Articular chondrocyte of knee joint (primary cell): ENCODE measurements around the gene CACNA1G. TPM values are rescaled to one million over a fixed set of nuclear protein-coding genes. Genes with fewer than 3 reads are reported as not detected.

ENCODE experiments used
- total RNA-seq: library from RNA; depleted of rRNA; stranded (reverse); fragments of >200 nt; gene quantifications from 2 replicates; pipeline ENCODE4 v1.2.3, GENCODE V29; 2012

CACNA1G gene
- total RNA-seq: 1.1 and 1.3 TPM in 2 replicates

DNA sequence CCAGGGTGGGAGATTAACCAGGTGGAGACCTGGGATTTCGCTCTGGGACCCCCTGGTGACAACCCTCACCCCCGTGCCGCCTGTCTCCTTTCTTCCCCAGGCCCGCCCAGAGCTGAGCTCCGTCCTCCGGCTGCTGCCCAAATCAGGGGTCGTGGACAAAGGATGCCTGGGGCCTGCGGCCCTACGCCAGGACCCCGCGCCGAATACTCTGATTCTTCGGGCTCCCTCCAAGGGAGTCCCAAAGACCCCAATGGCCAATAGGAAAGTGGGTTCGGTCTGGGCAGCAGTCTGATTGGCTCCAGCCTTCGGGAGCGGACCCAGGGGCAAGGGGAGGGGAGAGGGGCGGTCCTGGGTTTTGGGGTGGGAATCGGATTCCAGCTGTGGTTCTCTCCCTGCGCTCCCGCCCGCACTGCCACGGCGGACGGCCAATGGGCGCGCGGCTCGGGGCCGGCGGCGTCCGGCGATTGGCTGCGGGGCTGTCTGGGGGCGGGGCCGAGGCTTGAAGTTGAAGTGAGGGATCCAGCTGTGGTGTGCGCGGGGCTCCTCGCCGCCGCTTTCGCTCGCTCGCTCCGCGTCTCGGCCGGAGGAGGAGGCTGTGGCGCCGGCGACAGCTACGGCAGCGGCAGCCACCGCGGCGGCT, at the start of gene CACNA1G:
CACNA1G (plus strand) TSS at position 531 of the 640 bp plus-strand sequence. CDS start 745 bp downstream, outside the sequence.

DNA sequence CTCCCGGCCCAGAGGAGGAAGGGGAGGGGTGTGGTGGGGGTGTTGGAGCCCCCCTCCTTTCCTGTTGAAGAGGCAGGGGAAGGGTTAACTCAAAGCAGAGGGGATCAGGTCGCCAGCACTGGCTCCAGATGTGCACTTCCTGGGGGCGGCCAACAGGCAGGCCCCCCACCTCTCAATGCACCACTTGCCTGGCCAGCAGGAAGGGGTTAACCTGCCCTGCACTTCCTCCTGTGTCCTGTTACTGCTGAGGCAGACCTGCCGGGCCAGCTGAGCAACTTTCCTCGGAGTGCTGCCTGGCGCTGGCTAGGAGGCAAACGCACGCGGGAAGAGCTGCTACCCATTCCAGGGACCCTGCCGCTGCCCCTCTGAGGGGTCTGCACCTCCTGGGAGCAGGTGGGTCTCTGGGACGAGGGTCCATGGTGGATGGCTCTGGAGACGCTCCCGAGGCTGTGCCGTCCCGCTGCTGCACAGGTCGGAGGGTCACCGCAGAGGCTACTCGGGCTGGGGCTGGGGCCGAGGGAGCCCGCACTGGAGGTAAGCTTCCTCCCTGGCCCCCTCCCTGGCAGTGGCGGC, 28.0 kb upstream of the CACNA1G start, which contains the start of gene EPN3:
EPN3 (plus strand) TSS at position 284 of the 573 bp plus-strand sequence. CDS start 3,822 bp downstream, outside the sequence.

DNA sequence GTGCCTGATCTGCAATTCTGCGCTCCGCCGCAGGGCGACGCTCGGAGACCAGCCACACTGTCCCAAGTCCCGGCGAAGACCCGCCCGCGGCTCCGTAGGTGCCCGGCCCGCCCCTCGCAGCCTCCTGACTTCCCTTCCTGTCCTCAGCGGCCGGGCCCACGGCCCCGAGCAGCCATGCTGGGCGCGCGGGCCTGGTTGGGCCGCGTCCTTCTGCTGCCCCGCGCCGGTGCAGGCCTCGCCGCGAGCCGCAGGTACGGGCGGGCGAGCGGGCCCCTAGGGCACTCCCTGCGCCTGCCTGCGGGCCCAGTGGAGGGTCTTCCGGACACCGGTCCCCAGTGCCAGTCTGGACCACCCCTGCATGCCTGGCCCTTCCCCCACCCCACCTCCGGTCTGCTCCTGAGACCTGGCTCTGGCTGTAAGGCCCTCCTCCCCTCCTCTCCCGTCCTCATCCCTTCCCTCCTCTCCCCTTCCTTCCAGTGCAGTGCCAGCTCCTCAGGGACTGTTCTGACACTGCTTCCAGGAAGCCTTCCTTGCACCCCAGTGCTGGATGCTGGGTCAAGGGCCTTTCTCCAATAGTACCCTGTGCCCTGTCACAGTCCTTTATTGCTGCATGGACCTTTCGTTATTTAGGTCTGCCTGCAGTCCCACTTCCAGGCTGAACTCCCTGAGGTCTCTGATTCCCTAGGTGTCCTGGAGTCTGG, 13.3 kb upstream of the CACNA1G start, which contains the start of gene SPATA20:
SPATA20 (plus strand) TSS at position 140 of the 701 bp plus-strand sequence; CDS start at position 175, 35 bp downstream.

DNA sequence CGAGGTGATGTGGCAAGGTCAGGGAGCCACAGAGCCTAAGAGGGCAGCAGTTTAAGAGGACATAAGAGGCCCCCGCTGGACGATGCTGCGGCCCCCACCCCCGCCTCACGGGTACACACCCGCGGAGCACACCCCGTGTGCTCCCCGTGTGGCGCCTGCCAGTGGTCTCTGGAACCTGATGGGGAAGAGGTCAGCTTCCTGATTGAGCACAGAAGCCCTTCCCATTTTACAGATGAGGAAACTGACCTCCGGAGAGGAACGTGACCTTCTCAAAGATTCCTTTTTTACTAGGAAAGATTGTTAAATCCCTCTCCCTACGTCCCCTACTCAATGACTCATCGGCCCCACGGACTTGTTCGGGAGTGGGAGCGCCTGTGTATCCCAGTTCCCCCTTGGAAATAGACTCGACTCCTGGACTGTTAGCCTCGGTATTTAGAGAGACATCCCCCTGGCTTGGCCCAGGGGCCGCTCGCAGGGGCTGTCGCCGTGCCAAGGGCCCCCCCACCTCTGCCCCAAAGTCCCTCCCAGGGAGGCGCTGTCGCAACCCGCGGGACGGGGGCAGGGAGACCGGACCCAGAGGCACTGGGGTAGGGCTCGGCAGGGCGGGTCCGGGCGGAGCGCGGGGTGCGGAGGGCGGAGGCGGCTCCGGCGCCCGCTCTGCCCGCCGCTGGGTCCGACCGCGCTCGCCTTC, 73.9 kb downstream of the CACNA1G start, which contains the start of gene ABCC3:
ABCC3 (plus strand) TSS at position 658 of the 691 bp plus-strand sequence. CDS start 56 bp downstream, outside the sequence.

Other genes with a start within 250 kb of the CACNA1G start
- 30.9 and 31.8 TPM in 2 replicates for gene XYLT2, start 214.6 kb upstream of the CACNA1G start, total RNA-seq
- 61.0 and 64.1 TPM in 2 replicates for gene MRPL27, start 187.5 kb upstream of the CACNA1G start, total RNA-seq
- 3.0 and 3.1 TPM in 2 replicates for gene EME1, start 187.5 kb upstream of the CACNA1G start, total RNA-seq
- gene LRRC59, start 163.2 kb upstream of the CACNA1G start, total RNA-seq: 139 and 158 TPM in 2 replicates
- gene ACSF2, start 134.5 kb upstream of the CACNA1G start, total RNA-seq: 16.6 and 17.2 TPM in 2 replicates
- gene CHAD, start 91.8 kb upstream of the CACNA1G start, total RNA-seq: not detected in 2 replicates
- 17.4 and 18.3 TPM in 2 replicates for gene RSAD1, start 81.9 kb upstream of the CACNA1G start, total RNA-seq
- gene MYCBPAP, start 52.3 kb upstream of the CACNA1G start, total RNA-seq: 1.8 and 2.5 TPM in 2 replicates
- not detected in 2 replicates for gene EPN3, start 28.0 kb upstream of the CACNA1G start, total RNA-seq
- 86.2 and 95.6 TPM in 2 replicates for gene SPATA20, start 13.5 kb upstream of the CACNA1G start, total RNA-seq
- 25.2 and 25.9 TPM in 2 replicates for gene ABCC3, start 74.2 kb downstream of the CACNA1G start, total RNA-seq
- gene ANKRD40, start 147.2 kb downstream of the CACNA1G start, total RNA-seq: 51.2 and 52.3 TPM in 2 replicates
- 28.4 and 31.5 TPM in 2 replicates for gene LUC7L3, start 158.9 kb downstream of the CACNA1G start, total RNA-seq
- gene ANKRD40CL, start 206.8 kb downstream of the CACNA1G start, total RNA-seq: not detected in 2 replicates